Measurements from ENCODE around the gene EEFSEC.

DNA sequence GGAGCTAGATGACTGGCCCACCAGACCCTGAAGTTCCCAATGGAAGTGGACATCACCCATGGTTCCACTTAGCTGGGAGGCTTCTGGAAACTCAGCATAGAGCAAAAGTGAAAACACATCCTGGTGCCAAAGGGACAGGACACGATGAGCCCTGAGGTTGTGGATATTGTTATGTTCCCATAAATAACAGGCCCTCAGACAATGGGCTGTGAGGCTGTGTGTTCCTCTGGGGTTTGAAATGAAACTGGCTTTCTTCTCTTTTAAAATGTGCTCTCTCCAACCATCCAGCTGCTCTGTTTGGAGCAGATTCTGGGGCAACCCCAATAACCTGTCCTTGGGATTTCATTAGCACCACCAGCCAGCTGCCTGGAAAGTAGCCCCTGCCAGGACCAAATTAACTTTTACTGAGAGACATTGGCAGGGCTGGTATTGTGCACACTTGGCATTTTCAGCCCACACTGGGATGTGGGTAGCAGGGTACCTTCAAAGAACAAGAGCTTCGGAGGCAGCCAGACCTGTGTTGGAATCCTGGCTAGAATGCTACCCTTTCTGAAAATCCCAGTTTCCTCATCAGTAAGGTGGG, 215.9 kb downstream of the EEFSEC start:
- no peak for TF ChIP-seq POLR2A (IDR thresholded peaks at IDR 0.05)
- TF ChIP-seq, protein P1, sequence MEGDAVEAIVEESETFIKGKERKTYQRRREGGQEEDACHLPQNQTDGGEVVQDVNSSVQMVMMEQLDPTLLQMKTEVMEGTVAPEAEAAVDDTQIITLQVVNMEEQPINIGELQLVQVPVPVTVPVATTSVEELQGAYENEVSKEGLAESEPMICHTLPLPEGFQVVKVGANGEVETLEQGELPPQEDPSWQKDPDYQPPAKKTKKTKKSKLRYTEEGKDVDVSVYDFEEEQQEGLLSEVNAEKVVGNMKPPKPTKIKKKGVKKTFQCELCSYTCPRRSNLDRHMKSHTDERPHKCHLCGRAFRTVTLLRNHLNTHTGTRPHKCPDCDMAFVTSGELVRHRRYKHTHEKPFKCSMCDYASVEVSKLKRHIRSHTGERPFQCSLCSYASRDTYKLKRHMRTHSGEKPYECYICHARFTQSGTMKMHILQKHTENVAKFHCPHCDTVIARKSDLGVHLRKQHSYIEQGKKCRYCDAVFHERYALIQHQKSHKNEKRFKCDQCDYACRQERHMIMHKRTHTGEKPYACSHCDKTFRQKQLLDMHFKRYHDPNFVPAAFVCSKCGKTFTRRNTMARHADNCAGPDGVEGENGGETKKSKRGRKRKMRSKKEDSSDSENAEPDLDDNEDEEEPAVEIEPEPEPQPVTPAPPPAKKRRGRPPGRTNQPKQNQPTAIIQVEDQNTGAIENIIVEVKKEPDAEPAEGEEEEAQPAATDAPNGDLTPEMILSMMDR (IDR thresholded peaks at IDR 0.05): no peak

Measured in adrenal gland (tissue), 5 donors.